HG03457 (cell line): ENCODE data around the gene ZYG11B.
"Not testable (repeated sequence)": the region's sequence is repeated elsewhere in the genome, so short reads cannot be mapped to it uniquely, and the experiment has no call there.

Experiments
- ATAC-seq: cut with Tn5 transposase; IDR thresholded peaks from one replicate; pipeline ENCODE4 v1.9.1; 2021; ENCODE audit warnings: moderate number of reproducible peaks; ENCODE audit not compliant: unreplicated experiment

ZYG11B gene

GRCh38 chr1:52706941-52707926 is 19.0 kb upstream of the ZYG11B start:
- ATAC-seq, result no peak

GRCh38 chr1:52707927-52708655 is 18.2 kb upstream of the ZYG11B start:
- no peak for ATAC-seq

GRCh38 chr1:52709016-52709415 is 17.2 kb upstream of the ZYG11B start:
- ATAC-seq, result no peak

GRCh38 chr1:52713590-52713989 is 12.7 kb upstream of the ZYG11B start:
- ATAC-seq, result no peak

DNA sequence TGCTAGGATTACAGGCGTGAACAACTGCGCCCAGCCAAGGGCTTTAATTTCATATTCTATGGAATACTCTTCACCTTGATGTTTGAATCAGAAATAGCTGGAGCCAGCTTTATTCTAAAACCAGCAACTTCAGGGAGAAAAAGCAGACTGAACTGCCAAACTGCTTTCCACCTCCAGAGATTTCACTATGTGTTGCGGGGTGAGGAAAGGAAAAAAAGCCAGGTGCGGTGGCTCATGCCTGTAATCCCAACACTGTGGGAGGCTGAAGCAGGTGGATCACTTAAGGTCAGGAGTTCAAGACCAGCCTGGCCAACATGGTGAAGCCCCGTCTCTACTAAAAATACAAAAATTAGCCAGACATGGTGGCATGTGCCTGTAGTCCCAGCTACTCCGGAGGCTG is 11.0 kb upstream of the ZYG11B start:
- not testable (repeated sequence) for ATAC-seq

DNA sequence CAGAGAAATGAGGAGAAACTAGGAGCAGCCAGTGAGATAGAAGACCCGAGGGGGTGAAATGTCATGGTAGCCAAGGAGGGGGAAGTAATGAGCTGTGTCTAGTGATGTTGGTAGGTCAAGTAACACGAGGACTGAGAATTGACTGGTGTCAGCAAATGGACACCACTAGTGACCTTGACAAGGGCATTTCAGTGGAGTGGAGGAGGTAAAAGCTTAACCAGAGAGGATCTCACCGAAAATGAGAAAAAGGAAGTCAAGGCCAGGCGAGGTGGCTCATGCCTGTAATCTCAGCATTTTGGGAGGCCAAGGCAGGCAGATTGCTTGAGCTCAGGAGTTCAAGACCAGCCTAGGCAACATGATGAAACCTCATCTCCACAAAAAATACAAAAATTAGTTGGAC is 3.0 kb upstream of the ZYG11B start:
- ATAC-seq, result no peak

GRCh38 chr1:52725903-52726264 is 369 bp upstream of the ZYG11B start:
- no peak for ATAC-seq

GRCh38 chr1:52727114-52727586 is 897 bp downstream of the ZYG11B start:
- ATAC-seq, result no peak

GRCh38 chr1:52727956-52728656 is 1.9 kb downstream of the ZYG11B start:
- ATAC-seq, result no peak

DNA sequence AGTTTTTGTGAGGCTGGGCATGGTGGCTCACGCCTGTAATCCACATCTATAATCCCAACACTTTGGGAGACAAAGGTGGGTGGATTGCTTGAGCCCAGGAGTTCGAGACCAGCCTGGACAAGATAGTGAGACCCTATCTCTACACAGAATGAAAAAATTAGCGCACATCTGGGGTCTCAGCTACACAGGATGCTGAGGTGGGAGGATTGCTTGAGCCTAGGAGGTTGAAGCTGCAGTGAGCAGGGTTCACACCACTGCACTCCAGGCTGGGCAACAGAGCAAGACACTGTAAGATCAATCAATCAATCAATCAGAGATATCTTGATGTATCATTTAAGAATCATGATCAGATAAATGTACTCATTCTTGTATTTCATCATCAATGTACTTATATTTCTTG is 7.1 kb downstream of the ZYG11B start:
- no peak for ATAC-seq

GRCh38 chr1:52735371-52735770 is 9.1 kb downstream of the ZYG11B start:
- ATAC-seq, result not testable (repeated sequence)

DNA sequence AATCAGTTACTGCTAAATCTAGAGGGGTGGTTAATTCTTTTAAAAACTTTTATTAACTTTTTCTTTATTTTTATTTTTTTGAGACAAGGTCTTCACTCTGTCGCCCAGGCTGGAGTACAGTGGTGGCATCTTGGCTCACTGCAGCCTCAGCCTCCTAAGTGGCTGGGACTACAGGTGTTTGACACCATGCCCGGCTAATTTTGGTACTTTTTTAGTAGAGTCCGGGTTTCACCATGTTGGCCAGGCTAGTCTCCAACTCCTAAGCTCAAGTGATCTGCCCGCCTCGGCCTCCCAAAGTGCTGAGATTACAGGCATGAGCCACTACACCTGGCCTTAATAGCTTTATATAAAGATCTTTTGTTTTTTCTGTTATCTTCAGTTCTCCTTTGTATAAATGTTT is 11.9 kb downstream of the ZYG11B start:
- no peak for ATAC-seq

- ATAC-seq, result no peak
These were observed 12.6 kb downstream of the ZYG11B start for GRCh38 chr1:52738893-52739292.

DNA sequence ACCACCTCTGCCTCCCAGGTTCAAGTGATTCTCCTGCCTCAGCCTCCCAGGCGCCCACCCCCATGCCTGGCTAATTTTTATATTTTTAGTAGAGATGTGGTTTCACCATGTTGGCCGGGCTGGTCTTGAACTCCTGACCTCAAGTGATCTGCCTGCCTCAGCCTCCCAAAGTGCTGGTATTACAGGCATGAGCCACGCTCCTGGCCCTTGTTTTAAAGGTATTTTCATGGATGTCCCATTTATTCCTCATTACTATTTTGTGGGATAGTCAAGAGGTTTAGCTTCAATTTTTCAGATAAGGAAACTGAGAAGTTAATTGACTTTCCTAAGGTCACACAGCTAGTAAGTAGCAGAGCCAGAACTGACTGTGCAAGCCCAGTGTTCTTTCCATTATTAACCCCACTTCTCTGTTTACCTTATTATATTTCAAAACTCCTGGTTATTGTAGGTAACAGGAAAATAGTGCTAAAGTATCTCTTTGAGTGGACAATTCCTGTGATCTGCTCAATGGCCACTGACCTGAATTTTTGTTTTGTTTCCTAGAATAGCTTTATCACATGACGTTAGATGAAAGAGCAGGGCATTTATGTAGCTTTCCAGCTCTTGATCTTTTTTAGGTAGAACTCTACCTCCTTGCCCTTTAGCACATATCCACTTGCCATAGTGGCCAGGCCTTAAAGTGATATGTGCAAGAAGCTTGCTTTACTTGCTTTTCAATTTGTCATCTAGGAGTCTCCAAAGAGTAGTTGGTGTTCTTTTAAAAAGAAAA is 13.6 kb downstream of the ZYG11B start:
- ATAC-seq, result no peak

DNA sequence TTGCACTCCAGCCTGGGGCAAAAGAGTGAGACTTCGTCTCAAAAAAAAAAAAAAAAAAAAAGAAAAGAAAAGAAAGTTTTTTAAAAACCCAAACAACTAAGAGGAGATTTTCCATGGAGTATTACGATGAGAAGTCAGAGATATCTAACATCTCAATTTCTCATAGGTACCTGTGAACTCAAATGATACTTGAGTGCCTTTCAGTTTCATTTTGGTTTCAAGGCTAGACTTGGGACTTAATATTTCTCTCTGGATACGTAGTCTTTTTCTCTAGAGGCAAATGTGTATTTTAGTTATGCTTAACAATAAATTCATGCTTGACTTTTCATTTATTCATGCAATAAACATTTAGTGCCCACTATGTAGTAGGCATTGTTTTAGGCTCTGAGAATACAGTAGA is 15.0 kb downstream of the ZYG11B start:
- no peak for ATAC-seq

- ATAC-seq, result no peak
These were observed 19.9 kb downstream of the ZYG11B start for GRCh38 chr1:52746189-52746588.

- ATAC-seq, result no peak
These were observed 21.2 kb downstream of the ZYG11B start for GRCh38 chr1:52747450-52747849.

- no peak for ATAC-seq
These were observed 21.9 kb downstream of the ZYG11B start for GRCh38 chr1:52748119-52748518.

- not testable (repeated sequence) for ATAC-seq
These were observed 23.2 kb downstream of the ZYG11B start for GRCh38 chr1:52749496-52749895.

DNA sequence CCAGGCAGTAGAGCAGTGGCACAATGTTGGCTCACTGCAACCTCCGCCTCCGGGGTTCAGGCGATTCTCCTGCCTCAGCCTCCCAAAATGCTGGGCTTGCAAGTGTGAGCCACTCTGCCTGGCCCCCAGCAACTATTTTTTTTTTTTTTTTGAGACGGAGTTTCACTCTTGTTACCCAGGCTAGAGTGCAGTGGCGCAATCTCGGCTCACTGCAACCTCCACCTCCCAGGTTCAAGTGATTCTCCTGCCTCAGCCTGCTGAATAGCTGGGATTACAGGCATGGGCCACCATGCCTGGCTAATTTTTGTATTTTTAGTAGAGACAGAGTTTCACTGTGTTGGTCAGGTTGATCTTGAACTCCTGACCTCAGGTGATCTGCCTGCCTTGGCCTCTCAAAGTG is 23.9 kb downstream of the ZYG11B start:
- not testable (repeated sequence) for ATAC-seq
